Kasumi-1 (cell line): ENCODE data around the gene PRR23A.

Experiments used
- DNase-seq, 2 experiments: peaks; one replicate each; lab custom pipeline; 2025; lab: John Stamatoyannopoulos, UW

The PRR23A gene

DNA sequence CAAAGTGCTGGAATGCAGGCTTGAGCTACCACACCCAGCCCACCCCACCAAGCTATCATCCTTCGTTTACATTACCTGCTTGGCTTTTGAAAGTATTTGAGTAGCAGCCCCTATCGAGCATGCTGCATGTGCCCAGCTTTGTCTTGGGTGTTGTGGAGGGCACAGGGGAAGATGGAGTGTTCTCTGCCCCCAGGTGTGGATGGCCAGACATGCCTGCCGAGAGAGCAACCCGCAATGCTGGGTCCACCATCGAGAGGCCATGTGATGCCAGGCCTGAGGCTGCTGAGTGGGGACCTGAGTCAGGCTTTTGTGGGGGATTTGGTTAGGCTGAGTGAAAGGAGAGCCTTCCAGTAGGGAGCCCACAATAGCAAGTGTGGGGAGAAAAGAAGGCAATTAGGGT lies 33.1 kb downstream of the PRR23A start:
- DNase-seq = no peak

DNA sequence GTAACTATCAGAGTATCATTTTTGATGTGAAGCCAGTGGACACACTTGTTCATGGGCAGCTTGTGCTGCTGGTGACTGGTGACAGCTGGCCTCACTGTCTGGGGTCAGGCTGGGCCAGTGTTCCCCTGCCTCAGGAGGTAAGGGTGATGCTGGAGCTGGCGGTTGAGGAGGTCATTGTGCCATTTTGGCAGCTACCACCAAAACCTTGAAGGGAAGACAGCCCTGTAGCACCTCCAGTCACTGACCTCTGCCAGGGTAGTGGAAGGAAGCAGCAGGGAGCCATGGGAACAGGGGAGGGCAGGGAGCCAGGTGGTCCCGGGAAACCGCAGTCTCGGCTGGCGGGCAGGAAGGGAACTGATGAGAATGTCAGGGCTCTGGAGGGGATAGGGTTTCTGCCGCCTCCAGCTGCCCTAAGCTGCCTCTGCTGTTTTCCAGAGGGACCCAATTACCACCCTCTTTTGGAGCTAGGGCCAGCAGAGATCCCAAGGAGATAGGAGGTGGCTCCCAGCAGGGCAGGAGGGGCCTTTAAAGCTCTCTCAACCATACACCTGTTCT lies 34.2 kb downstream of the PRR23A start:
- no peak for DNase-seq

DNA sequence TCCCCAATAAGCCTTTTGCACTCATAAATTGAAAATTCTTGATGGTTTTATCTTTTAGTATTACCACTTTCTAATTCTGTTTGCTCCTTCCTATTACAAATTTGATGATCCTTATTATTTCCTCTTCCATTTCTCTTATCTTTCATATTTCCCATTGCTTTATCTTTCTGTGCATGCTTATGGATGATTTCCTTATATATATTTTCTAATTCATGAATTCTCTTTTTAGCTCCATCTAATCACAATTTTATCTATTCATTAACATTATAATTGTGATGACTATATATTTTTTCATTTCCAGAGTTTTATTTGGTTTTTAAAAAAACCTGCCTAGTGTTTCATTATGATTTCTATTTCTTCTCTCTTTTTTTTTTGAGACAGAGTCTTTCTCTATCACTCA lies 41.1 kb downstream of the PRR23A start:
- no peak for DNase-seq

DNA sequence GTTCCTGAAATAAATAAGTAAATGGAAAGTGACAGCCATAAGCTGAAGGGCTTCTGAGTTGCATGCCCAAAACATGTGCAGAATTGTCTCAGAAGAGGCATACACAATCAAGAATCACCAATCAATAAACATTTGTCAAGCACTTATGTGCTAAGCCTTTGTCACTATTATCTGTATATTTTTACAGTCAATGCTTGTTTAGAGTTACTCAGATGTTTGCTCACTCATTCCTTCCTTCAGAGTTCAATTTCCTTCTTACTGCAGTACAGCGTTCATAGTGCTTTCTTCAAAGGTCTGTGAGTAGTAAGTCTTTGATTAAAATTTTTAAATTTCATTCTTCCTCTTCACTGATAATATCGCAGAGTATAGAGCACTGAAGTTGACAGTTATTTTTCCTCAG lies 41.8 kb downstream of the PRR23A start:
- DNase-seq = no peak

DNA sequence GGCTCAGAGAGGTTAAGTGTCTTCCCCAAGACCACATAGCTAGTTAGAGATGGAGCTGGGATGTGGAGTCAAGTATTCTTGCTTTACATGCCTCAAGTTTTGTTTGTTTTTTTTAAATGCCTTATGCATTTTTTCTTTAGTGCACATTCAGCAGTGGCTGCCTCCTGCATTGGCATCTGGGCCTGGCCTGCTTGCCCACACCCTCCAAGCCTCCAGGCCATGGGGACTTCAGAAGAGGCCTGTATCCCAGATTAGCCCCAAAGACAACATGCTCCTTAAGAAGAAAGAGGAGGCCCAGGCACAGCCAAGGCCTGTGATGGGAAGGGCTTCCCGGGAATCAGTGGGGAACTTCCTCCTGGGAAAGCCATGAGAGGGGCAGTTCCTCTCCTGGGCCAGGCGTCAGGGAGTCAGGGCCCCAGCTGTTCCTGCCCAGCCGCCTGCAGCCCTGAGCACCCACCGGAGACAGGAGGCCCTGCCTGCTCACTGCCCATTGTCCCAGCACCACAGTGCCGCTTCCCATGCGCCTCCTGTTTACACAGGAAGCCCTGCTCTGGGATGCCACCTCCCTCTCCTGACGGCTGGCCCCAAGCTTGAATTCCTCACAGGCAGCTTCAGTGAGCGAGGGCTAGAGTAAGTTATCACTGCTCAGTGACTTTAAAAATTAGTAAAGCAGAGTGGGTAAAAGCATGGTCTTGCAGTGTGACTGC lies 43.1 kb downstream of the PRR23A start:
- no peak for DNase-seq

DNA sequence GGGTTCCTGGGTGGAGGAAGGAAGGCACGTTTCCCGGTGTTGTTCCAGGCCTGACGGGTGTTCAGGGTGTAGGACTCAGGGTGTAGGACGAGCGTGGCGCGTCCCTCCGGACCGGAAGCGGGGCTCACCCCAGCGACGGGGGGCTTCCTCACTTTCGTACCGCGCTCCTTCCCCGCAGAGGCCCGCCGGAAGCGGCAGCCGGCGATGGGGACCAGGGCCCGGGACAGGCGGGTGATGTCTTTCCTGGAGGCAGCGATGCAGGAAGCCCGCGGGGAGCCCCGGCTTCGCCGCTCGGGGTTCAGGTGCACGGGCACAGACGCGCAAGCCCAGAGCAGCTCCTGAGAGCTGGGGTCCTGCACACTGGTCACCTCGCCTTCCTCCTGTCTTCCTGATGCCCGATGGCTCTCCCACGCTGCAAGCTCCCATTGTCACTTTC lies 45.6 kb downstream of the PRR23A start:
- DNase-seq = no peak
